Fibroblast of villous mesenchyme (primary cell): Measurements from ENCODE around the gene SNX15. TPM values are rescaled to one million over a fixed set of nuclear protein-coding genes. Genes with fewer than 3 reads are reported as not detected.

Experiments
- DNase-seq: peaks from one replicate; pipeline ENCODE4 v3.0.0-alpha.2; 2010; ENCODE audit warnings: low read depth
- H3K4me3 ChIP-seq: 2 replicates; pipeline ENCODE4 v1.5.1; 2011; ENCODE audit warnings: low read depth, mild to moderate bottlenecking, low read length
- total RNA-seq: library from RNA; depleted of rRNA; stranded (reverse); fragments of >200 nt; gene quantifications from 2 replicates; pipeline ENCODE4 v1.2.3, GENCODE V29; 2012
- TF ChIP-seq, protein P1 (sequence below): IDR thresholded peaks from 2 replicates; pipeline ENCODE4 v1.5.1; 2012; ENCODE audit warnings: low read depth, mild to moderate bottlenecking, low read length; ENCODE audit not compliant: insufficient read depth

Gene SNX15
- total RNA-seq, 1 donor, result 12.5 TPM

DNA sequence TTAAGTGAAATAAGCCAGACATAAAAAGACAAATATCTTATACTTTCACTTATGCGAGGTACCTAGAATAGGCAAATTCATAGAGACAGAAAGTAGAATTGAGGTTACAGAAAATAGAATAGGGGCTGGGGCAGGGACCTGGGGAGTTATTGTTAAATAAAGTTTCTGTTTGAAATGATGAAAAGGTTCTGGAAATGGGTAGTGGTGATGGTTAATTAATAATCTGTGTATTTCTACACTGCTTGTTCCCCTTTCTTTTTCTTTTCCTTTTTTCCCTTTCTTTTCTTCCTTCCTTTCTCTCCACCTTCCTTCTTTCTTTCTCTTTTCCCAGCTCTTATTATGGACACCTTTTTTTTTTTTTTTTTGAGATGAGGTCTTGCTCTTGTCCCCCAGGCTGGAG is 28.3 kb downstream of the SNX15 start:
- no peak for DNase-seq
- TF ChIP-seq, protein P1, sequence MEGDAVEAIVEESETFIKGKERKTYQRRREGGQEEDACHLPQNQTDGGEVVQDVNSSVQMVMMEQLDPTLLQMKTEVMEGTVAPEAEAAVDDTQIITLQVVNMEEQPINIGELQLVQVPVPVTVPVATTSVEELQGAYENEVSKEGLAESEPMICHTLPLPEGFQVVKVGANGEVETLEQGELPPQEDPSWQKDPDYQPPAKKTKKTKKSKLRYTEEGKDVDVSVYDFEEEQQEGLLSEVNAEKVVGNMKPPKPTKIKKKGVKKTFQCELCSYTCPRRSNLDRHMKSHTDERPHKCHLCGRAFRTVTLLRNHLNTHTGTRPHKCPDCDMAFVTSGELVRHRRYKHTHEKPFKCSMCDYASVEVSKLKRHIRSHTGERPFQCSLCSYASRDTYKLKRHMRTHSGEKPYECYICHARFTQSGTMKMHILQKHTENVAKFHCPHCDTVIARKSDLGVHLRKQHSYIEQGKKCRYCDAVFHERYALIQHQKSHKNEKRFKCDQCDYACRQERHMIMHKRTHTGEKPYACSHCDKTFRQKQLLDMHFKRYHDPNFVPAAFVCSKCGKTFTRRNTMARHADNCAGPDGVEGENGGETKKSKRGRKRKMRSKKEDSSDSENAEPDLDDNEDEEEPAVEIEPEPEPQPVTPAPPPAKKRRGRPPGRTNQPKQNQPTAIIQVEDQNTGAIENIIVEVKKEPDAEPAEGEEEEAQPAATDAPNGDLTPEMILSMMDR, result no peak
- H3K4me3 ChIP-seq, result no peak overlapping the region

DNA sequence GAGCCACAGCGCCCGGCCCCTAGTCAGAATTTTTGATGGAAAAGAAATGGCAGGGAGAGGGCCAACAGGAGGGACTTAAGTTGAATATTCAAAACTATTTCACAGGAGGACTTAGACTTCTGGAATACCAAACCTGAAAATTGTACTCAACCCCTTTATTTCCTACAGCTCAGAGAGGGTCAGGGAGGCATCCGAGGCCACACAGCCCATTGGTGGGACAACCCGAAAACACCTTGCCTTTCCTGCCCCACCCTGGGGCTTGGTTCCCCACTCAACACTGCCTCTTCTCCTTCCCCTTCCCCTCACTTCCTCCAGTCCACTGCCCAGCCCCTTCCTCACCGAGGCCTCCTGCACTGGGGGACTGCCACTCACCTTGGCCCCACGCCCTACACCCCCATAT is 29.8 kb downstream of the SNX15 start:
- no peak for DNase-seq
- H3K4me3 ChIP-seq, result no peak overlapping the region
- TF ChIP-seq, protein P1, result no peak

DNA sequence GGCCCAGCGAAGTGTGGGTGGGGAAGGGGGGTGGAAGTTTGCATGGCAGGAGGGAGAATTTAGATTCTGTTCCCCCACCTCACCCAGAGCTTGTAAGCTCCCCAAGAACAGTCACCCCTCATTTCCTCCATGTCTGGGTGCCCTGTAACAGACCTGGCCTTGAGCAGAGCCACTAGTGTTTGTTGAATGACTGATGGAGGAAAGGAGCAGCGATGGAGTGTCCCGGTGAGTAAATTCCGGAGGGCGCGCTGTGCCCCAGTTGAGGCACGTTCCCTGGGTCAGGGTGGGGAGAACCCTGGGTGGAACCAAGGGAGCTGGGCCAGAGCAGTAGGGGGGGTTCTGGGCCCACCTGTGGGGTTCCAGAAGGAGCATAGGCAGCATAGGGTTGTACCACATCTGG is 30.3 kb downstream of the SNX15 start:
- no peak overlapping the region for H3K4me3 ChIP-seq
- TF ChIP-seq, protein P1, result no peak
- DNase-seq, result no peak

DNA sequence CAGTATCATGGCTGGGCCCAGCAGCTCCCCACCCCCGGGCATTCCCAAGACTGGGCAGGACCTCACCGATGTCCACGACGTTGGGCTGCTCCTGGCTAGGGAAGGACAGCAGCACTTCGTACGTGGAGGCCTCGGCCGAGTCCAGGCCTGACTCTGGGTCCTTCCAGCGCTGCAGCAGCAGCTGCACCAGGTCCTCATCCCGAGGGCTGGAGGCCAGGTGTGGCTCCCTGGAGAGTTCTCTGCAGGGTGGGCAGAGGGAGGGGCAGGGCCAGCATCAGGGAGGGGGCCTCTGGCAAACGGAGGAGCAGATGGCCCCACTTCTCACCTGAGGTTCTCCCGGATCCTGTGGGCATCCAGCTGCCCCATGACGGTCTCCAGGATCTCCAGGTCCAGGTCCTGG is 30.8 kb downstream of the SNX15 start:
- TF ChIP-seq, protein P1, result no peak
- no peak for DNase-seq
- H3K4me3 ChIP-seq, result no peak overlapping the region

DNA sequence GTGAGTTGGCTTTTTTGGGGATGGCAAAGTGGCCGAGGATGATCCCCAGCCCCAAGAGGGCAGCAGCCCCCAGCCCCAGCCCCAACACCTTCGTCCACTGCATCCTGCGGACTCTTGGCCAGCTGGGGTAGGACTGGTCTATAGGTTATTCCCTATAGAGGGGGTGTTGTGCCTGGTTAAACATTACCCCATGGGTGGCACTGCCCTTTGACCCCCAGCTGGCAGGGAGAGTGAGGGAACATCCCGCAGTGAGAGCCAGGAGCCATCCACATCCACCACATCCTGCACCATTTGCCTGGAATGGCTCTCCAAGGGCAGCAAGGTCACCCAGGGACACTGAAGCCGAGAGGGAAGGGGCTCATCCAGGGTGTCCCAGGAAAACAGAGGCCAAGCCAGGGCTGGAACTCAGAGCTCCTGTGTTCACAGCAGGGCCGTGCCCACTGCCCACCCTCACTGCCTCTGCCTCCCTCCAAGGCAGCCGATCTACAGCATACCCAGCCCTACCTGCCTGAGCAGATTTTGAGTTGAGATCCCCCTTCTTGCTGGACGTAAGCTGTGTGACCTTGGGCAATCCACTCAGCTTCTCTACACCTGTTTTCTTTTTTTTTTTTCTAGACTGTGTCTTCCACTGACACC is 31.3 kb downstream of the SNX15 start, which contains the start of gene NAALADL1:
NAALADL1 (minus strand) TSS at position 135 of the 636 bp plus-strand sequence; CDS start at position 103, 32 bp downstream.
- TF ChIP-seq, protein P1, result no peak
- H3K4me3 ChIP-seq, result no peak within 1 kb of the TSS
- DNase-seq, result no peak

DNA sequence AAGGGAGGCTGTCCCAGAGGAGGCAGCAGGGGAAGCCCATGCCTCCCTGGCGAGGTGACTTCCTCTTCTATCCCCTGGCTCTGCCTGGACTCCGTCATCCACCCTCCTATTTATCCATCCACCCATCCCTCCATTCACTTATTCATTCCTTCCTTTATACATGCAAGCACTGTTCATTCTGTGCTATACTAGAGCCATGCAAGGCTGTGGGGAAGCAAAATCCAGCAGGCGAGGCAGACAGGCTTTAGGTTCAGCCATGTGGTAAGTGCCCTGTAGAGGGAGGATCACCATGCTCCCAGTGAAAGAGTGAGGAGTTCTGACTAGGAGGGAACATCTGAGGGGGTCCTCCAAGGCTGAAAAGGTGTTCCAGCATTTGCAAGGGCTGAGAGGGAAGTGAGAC is 32.3 kb downstream of the SNX15 start:
- TF ChIP-seq, protein P1, result no peak
- no peak overlapping the region for H3K4me3 ChIP-seq
- no peak for DNase-seq
